ENCODE measurements around the gene MUL1.

DNA sequence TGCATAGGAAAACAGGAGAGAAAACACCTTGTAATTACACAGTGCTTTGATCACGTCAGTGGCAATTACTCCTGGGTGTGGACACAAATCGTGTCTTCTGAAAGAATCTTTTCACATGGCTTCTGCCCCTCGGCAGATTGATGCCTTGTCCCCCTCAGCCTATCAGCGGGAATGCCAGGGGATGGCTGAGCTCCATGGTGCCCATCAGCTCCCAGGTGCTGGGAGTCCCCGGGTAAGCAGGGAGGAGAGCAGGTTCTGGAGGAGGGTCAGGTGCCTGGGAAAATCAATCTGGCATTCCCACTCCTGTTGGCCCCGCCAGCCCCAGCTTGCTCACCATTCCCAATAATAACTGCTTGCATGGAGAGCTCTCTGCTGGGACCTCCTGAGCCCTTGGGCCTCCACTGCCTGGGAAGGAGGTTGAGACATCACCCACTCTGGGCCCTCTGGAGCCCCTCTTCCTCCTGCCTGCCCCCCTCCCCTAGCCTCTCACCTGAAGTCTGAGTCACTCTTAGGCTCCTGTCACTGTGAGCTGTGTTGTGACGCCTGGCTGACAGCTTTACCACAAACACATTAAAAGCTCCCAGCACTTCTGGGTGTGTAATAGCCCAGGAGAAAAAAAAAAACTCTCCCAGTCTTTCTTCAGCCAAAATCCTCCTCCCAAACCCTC is 26.9 kb downstream of the MUL1 start:
- TF ChIP-seq CTCF (conservative IDR thresholded peaks at IDR 0.05; ENCODE audit: low read length) (no peak), EZH2phosphoT487 (IDR thresholded peaks at IDR 0.05; ENCODE audit: borderline replicate concordance) (no peak)

Data from Loucy (cell line).